Measurements from ENCODE around the gene GPR143.
"Not testable (repeated sequence)": the region's sequence is repeated elsewhere in the genome, so short reads cannot be mapped to it uniquely, and the experiment has no call there.

The GPR143 gene

DNA sequence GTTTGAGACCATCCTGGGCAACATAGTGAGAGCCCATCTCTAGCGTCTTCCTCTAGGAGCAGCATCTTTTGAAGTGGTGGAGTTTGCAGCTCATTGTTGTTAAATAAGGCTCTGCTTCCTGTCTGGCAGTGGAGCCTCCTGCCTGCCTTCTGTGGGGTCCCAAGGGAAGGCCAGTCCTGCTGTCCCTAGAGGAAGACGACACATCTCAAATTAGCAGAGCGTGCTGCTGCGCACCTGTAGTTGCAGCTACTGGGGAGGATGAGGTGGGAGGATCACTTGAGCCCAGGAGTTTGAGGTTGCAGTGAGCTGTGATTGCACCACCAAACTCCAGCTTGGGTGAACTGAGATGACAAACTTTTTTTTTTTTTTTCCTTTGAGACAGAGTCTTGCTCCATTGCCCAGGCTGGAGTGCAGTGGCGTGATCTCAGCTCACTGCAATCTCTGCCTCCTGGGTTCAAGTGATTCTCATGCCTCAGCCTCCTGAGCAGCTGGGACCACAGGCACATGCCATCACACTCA lies 2.7 kb upstream of the GPR143 start:
- H3K9ac ChIP-seq (ENCODE audit: low read depth in 1 of 2, low read length in 2 of 2): not testable (repeated sequence)

DNA sequence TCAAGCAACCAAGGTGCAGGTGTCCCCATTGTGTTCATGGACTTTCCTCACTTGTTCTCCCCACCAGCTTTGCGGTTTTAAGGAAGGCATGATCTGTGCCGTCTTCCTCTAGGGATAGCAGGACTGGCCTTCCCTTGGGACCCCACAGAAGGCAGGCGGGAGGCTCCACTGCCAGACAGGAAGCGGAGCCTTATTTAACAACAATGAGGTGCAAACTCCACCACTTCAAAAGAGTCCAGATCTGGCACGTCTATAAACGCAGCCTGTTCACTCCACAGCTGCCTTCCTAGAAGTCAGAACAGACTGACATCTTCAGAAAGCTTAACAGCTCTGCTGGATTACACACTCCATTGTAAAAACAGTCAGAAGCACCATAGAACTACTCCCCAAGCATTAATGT lies 1.7 kb upstream of the GPR143 start:
- H3K36me3 ChIP-seq (ENCODE audit: control insufficient read depth in 1 of 2, insufficient read depth in 2 of 2, low read length in 2 of 2): no peaks in the 10 kb centered on the region
- no peak overlapping the region for H3K9ac ChIP-seq (ENCODE audit: low read depth in 1 of 2, low read length in 2 of 2)
- H3K27me3 ChIP-seq (ENCODE audit: control insufficient read depth in 1 of 2, insufficient read depth in 2 of 2, low read length in 2 of 2): no peaks in the 10 kb centered on the region
- no peaks in the 10 kb centered on the region for H3K4me1 ChIP-seq (ENCODE audit: control insufficient read depth in 1 of 2, insufficient read depth in 2 of 2, low read length in 2 of 2)
- H3K9me3 ChIP-seq (ENCODE audit: control insufficient read depth in 1 of 2, low read length in 2 of 2): no peaks in the 10 kb centered on the region
- no peak overlapping the region for H3K4me3 ChIP-seq (ENCODE audit: low read depth in 1 of 2, low read length in 2 of 2)
- no peak overlapping the region for H3K27ac ChIP-seq (ENCODE audit: low read depth, low read length)

More for the DNA sequence above, 2.7 kb upstream of the GPR143 start:
- H3K9me3 ChIP-seq (ENCODE audit: control insufficient read depth in 1 of 2, low read length in 2 of 2); H3K27ac ChIP-seq (ENCODE audit: low read depth, low read length); H3K4me1 ChIP-seq (ENCODE audit: control insufficient read depth in 1 of 2, insufficient read depth in 2 of 2, low read length in 2 of 2); H3K36me3 ChIP-seq (ENCODE audit: control insufficient read depth in 1 of 2, insufficient read depth in 2 of 2, low read length in 2 of 2); H3K4me3 ChIP-seq (ENCODE audit: low read depth in 1 of 2, low read length in 2 of 2); H3K27me3 ChIP-seq (ENCODE audit: control insufficient read depth in 1 of 2, insufficient read depth in 2 of 2, low read length in 2 of 2): not testable (repeated sequence)

GRCh38 chrX:9765072-9765736 lies 443 bp downstream of the GPR143 start:
- no peak overlapping the region for H3K4me3 ChIP-seq (ENCODE audit: low read depth in 1 of 2, low read length in 2 of 2)

DNA sequence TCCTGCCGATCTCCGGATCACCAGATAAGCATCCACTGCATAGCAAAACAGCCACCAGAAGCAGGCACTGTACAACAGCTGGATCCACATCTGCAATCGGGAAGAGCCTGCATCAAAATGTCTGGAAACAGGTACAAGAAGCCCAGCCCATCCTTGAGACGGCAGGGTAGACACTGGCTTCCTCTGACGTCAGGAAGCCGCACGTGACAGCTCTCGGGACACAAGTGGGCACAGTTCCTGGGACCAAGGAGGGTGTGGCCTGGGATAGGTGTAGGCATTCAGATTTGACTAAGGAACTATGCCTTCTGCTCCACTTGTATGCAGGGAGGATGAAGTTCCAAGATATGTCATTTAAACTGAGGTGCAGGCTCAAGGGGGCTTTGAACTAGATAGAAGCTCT lies 6.3 kb downstream of the GPR143 start:
- Histone ChIP-seq H3K27ac (ENCODE audit: low read depth, low read length) (no peak overlapping the region), H3K36me3 (ENCODE audit: control insufficient read depth in 1 of 2, insufficient read depth in 2 of 2, low read length in 2 of 2) (no peaks in the 10 kb centered on the region), H3K4me1 (ENCODE audit: control insufficient read depth in 1 of 2, insufficient read depth in 2 of 2, low read length in 2 of 2) (no peaks in the 10 kb centered on the region), H3K9ac (ENCODE audit: low read depth in 1 of 2, low read length in 2 of 2) (no peak overlapping the region), H3K27me3 (ENCODE audit: control insufficient read depth in 1 of 2, insufficient read depth in 2 of 2, low read length in 2 of 2) (no peaks in the 10 kb centered on the region), H3K4me3 (ENCODE audit: low read depth in 1 of 2, low read length in 2 of 2) (no peak overlapping the region), H3K9me3 (ENCODE audit: control insufficient read depth in 1 of 2, low read length in 2 of 2) (no peaks in the 10 kb centered on the region)

More at GRCh38 chrX:9765072-9765736, 443 bp downstream of the GPR143 start:
- Histone ChIP-seq H3K36me3 (ENCODE audit: control insufficient read depth in 1 of 2, insufficient read depth in 2 of 2, low read length in 2 of 2) (no peaks in the 10 kb centered on the region), H3K9ac (ENCODE audit: low read depth in 1 of 2, low read length in 2 of 2) (no peak overlapping the region), H3K27me3 (ENCODE audit: control insufficient read depth in 1 of 2, insufficient read depth in 2 of 2, low read length in 2 of 2) (no peaks in the 10 kb centered on the region), H3K4me1 (ENCODE audit: control insufficient read depth in 1 of 2, insufficient read depth in 2 of 2, low read length in 2 of 2) (no peaks in the 10 kb centered on the region), H3K27ac (ENCODE audit: low read depth, low read length) (no peak overlapping the region), H3K9me3 (ENCODE audit: control insufficient read depth in 1 of 2, low read length in 2 of 2) (no peaks in the 10 kb centered on the region)

- H3K27ac ChIP-seq (ENCODE audit: low read depth, low read length): no peak overlapping the region
- H3K27me3 ChIP-seq (ENCODE audit: control insufficient read depth in 1 of 2, insufficient read depth in 2 of 2, low read length in 2 of 2): no peaks in the 10 kb centered on the region
- H3K4me1 ChIP-seq (ENCODE audit: control insufficient read depth in 1 of 2, insufficient read depth in 2 of 2, low read length in 2 of 2): no peaks in the 10 kb centered on the region
- no peaks in the 10 kb centered on the region for H3K9me3 ChIP-seq (ENCODE audit: control insufficient read depth in 1 of 2, low read length in 2 of 2)
- H3K4me3 ChIP-seq (ENCODE audit: low read depth in 1 of 2, low read length in 2 of 2): no peak overlapping the region
- no peaks in the 10 kb centered on the region for H3K36me3 ChIP-seq (ENCODE audit: control insufficient read depth in 1 of 2, insufficient read depth in 2 of 2, low read length in 2 of 2)
- no peak overlapping the region for H3K9ac ChIP-seq (ENCODE audit: low read depth in 1 of 2, low read length in 2 of 2)
Measured at GRCh38 chrX:9758021-9758638, 7.5 kb downstream of the GPR143 start.

DNA sequence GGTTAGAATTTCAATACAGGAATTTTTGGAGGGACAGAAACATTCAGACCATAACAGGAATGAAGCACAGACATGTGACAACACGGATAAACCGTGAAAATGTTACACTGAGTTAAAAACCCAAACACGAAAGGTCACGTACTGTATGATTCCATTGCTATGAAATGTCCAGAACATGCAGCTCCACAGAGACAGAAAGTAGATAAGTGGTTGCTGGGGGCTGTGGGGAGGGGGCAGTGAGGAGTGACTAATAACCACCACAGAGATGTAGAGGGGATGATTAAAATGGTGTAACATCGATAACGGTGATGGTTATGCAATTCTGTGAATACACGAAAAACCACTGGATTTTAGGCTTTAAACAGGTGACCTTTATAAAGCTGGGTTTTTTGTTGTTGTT lies 8.3 kb downstream of the GPR143 start:
- H3K4me1 ChIP-seq (ENCODE audit: control insufficient read depth in 1 of 2, insufficient read depth in 2 of 2, low read length in 2 of 2): no peaks in the 10 kb centered on the region
- H3K4me3 ChIP-seq (ENCODE audit: low read depth in 1 of 2, low read length in 2 of 2): no peak overlapping the region
- no peak overlapping the region for H3K9ac ChIP-seq (ENCODE audit: low read depth in 1 of 2, low read length in 2 of 2)
- no peaks in the 10 kb centered on the region for H3K36me3 ChIP-seq (ENCODE audit: control insufficient read depth in 1 of 2, insufficient read depth in 2 of 2, low read length in 2 of 2)
- H3K9me3 ChIP-seq (ENCODE audit: control insufficient read depth in 1 of 2, low read length in 2 of 2): no peaks in the 10 kb centered on the region
- no peaks in the 10 kb centered on the region for H3K27me3 ChIP-seq (ENCODE audit: control insufficient read depth in 1 of 2, insufficient read depth in 2 of 2, low read length in 2 of 2)
- no peak overlapping the region for H3K27ac ChIP-seq (ENCODE audit: low read depth, low read length)

- Histone ChIP-seq H3K4me1 (ENCODE audit: control insufficient read depth in 1 of 2, insufficient read depth in 2 of 2, low read length in 2 of 2) (no peaks in the 10 kb centered on the region), H3K36me3 (ENCODE audit: control insufficient read depth in 1 of 2, insufficient read depth in 2 of 2, low read length in 2 of 2) (no peaks in the 10 kb centered on the region), H3K9ac (ENCODE audit: low read depth in 1 of 2, low read length in 2 of 2) (no peak overlapping the region), H3K4me3 (ENCODE audit: low read depth in 1 of 2, low read length in 2 of 2) (no peak overlapping the region), H3K27ac (ENCODE audit: low read depth, low read length) (no peak overlapping the region), H3K9me3 (ENCODE audit: control insufficient read depth in 1 of 2, low read length in 2 of 2) (no peaks in the 10 kb centered on the region), H3K27me3 (ENCODE audit: control insufficient read depth in 1 of 2, insufficient read depth in 2 of 2, low read length in 2 of 2) (no peaks in the 10 kb centered on the region)
Measured at GRCh38 chrX:9749146-9749692, 16.4 kb downstream of the GPR143 start.

DNA sequence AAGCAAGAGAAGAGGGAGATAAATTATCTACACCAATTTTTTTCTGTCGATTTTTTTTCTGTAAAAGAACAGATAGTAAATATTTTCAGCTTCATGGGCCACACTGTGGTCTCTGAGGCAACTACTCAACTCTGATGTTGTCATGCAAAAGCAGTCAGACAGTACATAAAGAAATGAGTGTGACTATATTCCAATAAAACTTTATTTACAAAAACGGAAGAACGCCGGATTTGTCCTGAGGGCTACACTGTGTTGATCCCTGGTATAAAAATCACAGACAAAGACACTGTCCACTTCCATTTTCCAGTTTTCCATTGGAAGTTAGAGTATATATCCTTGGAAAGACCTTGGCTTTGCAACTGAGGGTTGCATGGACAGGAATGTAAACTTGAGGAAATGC lies 18.0 kb downstream of the GPR143 start:
- Histone ChIP-seq H3K4me3 (ENCODE audit: low read depth in 1 of 2, low read length in 2 of 2) (no peak overlapping the region), H3K27me3 (ENCODE audit: control insufficient read depth in 1 of 2, insufficient read depth in 2 of 2, low read length in 2 of 2) (no peaks in the 10 kb centered on the region), H3K4me1 (ENCODE audit: control insufficient read depth in 1 of 2, insufficient read depth in 2 of 2, low read length in 2 of 2) (no peaks in the 10 kb centered on the region), H3K36me3 (ENCODE audit: control insufficient read depth in 1 of 2, insufficient read depth in 2 of 2, low read length in 2 of 2) (no peaks in the 10 kb centered on the region), H3K27ac (ENCODE audit: low read depth, low read length) (no peak overlapping the region), H3K9me3 (ENCODE audit: control insufficient read depth in 1 of 2, low read length in 2 of 2) (no peaks in the 10 kb centered on the region), H3K9ac (ENCODE audit: low read depth in 1 of 2, low read length in 2 of 2) (no peak overlapping the region)

DNA sequence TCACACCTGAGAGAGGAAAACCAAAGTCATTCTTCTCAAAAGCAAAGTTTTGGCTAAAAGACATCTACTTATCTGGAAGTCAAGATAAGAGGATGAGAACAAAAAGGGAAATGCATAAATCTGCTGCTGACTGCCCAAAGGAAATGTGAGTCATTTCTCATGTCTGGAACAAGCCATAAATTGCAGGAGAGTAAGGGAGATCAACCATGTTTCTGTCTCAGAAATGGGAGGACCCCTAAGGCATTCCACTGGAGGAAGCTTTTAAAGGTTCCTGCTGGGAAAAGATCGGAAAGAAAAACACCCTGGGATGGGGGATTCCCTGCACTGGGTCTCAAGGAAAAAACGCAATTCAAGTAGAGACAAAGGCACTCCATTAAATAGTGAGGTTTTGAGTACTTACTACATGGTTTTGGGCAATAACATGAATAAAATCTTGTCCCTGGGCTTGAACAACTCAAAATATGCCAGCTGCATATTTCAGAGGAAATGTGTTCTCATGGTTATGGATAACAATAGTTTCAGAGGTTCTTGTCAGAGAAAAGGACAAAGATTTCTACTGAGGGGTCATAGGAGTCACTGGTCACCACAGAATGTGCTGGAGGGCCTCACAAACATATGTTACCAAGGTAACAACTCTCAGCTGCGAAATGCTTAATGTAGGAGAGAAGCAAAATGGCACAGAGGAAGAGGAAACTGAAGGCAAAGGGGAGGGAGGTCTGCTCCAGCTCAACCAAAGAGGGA lies 19.3 kb downstream of the GPR143 start:
- Histone ChIP-seq H3K27ac (ENCODE audit: low read depth, low read length) (no peak overlapping the region), H3K27me3 (ENCODE audit: control insufficient read depth in 1 of 2, insufficient read depth in 2 of 2, low read length in 2 of 2) (no peaks in the 10 kb centered on the region), H3K9me3 (ENCODE audit: control insufficient read depth in 1 of 2, low read length in 2 of 2) (no peaks in the 10 kb centered on the region), H3K4me1 (ENCODE audit: control insufficient read depth in 1 of 2, insufficient read depth in 2 of 2, low read length in 2 of 2) (no peaks in the 10 kb centered on the region), H3K4me3 (ENCODE audit: low read depth in 1 of 2, low read length in 2 of 2) (no peak overlapping the region), H3K9ac (ENCODE audit: low read depth in 1 of 2, low read length in 2 of 2) (no peak overlapping the region), H3K36me3 (ENCODE audit: control insufficient read depth in 1 of 2, insufficient read depth in 2 of 2, low read length in 2 of 2) (no peaks in the 10 kb centered on the region)
